Heart right ventricle (tissue), 16 donors: ENCODE results near the gene HACL1. TPM values are rescaled to one million over a fixed set of nuclear protein-coding genes. Genes with fewer than 3 reads are reported as not detected.

Source experiments
- ATAC-seq, 8 donors: fragments of 200-7000 bp; cut with Tn5 transposase; one replicate each; pipeline ENCODE4 v1.9.1; 2020; ENCODE audit warnings: mild to moderate bottlenecking in 8 of 8, moderate library complexity in 8 of 8, moderate number of reproducible peaks in 1 of 8
- DNase-seq, 2 donors: peaks; one replicate each; pipeline ENCODE4 v3.0.0-alpha.2; 2020
- H3K27ac ChIP-seq, 10 donors: fragments of 200-600 bp; sonication (generic) in 2 of 10; one replicate each; pipeline versions ENCODE4 v1.5.0 to v1.8.0; 2020 to 2022; ENCODE audit warnings: mild to moderate bottlenecking in 3 of 10
- H3K27me3 ChIP-seq, 7 donors: fragments of 200-600 bp; one replicate each; pipeline ENCODE4 v1.8.0; 2021 to 2022; ENCODE audit warnings: mild to moderate bottlenecking in 2 of 7
- H3K36me3 ChIP-seq, 9 donors: fragments of 200-600 bp; sonication (generic) in 1 of 9; one replicate each; pipeline versions ENCODE4 v1.5.0 to v1.8.0; 2020 to 2022; ENCODE audit warnings: mild to moderate bottlenecking in 2 of 9
- H3K4me1 ChIP-seq, 9 donors: fragments of 200-600 bp; sonication (generic) in 1 of 9; one replicate each; pipeline versions ENCODE4 v1.5.0 to v1.8.0; 2020 to 2022; ENCODE audit warnings: mild to moderate bottlenecking in 4 of 9
- H3K4me3 ChIP-seq, 10 donors: fragments of 200-600 bp; sonication (generic) in 2 of 10; one replicate each; pipeline versions ENCODE4 v1.5.0 to v1.8.0; 2020 to 2022; ENCODE audit warnings: mild to moderate bottlenecking in 7 of 10, moderate library complexity in 2 of 10
- H3K9me3 ChIP-seq, 11 donors: fragments of 200-600 bp in 10 of 11; sonication (generic) in 2 of 11; one replicate each; pipeline versions ENCODE4 v1.5.0 to v1.8.0; 2013 to 2022; ENCODE audit warnings: mild to moderate bottlenecking in 2 of 11, control low read depth in 1 of 11, moderate library complexity in 1 of 11
- CTCF ChIP-seq, 9 donors: fragments of 200-600 bp; sonication (generic) in 2 of 9; IDR thresholded peaks; one replicate each; pipeline versions ENCODE4 v1.5.0 to v1.8.0; 2021 to 2022; ENCODE audit warnings: antibody characterized with exemption in 9 of 9, mild to moderate bottlenecking in 5 of 9, moderate library complexity in 1 of 9
- WGBS, 2 donors: extraction: QIAGEN DNeasy Blood & Tissue Kit; methylation state at CpG; one replicate each; pipeline ENCODE4 v1.1.7; 2013; ENCODE audit warnings: inconsistent platforms in 1 of 2; 5-methylcytosine and 5-hydroxymethylcytosine counted together
- intact Hi-C, 10 donors: fragments of 100-400 bp; cut with DNase I; formaldehyde crosslinking; loops; one replicate each; pipeline versions ENCODE4 v1.11.1 to v1.14.2; 2022
- polyA plus RNA-seq, 2 donors: library from polyadenylated mRNA; stranded (reverse); fragments of 200-250 nt; gene quantifications; one replicate each; pipeline ENCODE4 v1.2.3, GENCODE V29; 2013
- total RNA-seq, 10 donors: library from RNA; stranded (reverse); fragmentation: NEBNext Ultra II Directional in 3 of 10; extraction: Animal tissue kit (Norgen Biotek cat#: 25700) in 3 of 10; gene quantifications; one replicate each; pipeline versions ENCODE4 v1.2.1 to v1.2.4, GENCODE V29; 2021 to 2023
- donor health status: Arrhythmogenic right ventricular cardiomyopathy.
- donor health status: ischemic (EF 13 %, LVEDD 7.1; RV severe dilation, severe dysfunction).
- donor health status: healthy with polysubstance abuse.
- donor health status: DM: no; HTN: yes; CAD: no.
- donor health status: DM: no; HTN: no; CAD: no.
- donor health status: ischemic (EF 25% LVEDD 6.9; RV normal size, moderate dysfunction).
- donor health status: ischemic (EF 25% LVEDD 5.7; RV mildly dilated, moderate dysfunction).
- donor health status: healthy.
- donor health status: DM: yes; HTN: yes; CAD: no.
- donor health status: Ischemic cardiomyopathy.
- donor health status: ischemic (EF 35%, LVEDD 5.7; RV mildly dilated, moderate dysfunction).
- donor health status: nonischemic (EF 11% LVEDD 7.7; RV severe dilation, severe dysfunction).
- donor health status: DM: yes; HTN: yes; CAD: no.
- donor health status: PGD.
- donor health status: ischemic (EF 29% LVEDD 5.4; RV normal size, mild dysfunction).
- donor health status: nonischemic (EF 23%, LVEDD 6.1; RV moderate dilation, normal function).

HACL1 gene
- total and polyA plus RNA-seq, 12 donors: 7.5 to 20.5 (median 13.5) TPM

- 91 to 92% methylated on average over 6 of the region's 6 CpGs for WGBS, 2 donors
- H3K27me3 ChIP-seq: no peaks in the 10 kb centered on the region
- TF ChIP-seq CTCF (IDR thresholded peaks at IDR 0.05): no peak
- intact Hi-C loops: no loop called here
- no peak overlapping the region for H3K27ac ChIP-seq
- H3K9me3 ChIP-seq: peaks cover 0 to 23% (median 7%) of the 10 kb centered on the region in 11 donors
- H3K4me3 ChIP-seq: no peak overlapping the region
- H3K36me3 ChIP-seq: peaks cover 0 to 5% (median 0%) of the 10 kb centered on the region in 9 donors
- DNase-seq: no peak
- H3K4me1 ChIP-seq: peaks cover 0 to 7% (median 0%) of the 10 kb centered on the region in 9 donors
- no peak for ATAC-seq
Observed at GRCh38 chr3:15616053-15616452, 14.7 kb upstream of the HACL1 start.

GRCh38 chr3:15614958-15615357, 13.6 kb upstream of the HACL1 start:
- peaks cover 0 to 7% (median 0%) of the 10 kb centered on the region in 9 donors for H3K4me1 ChIP-seq
- no peak for TF ChIP-seq CTCF (IDR thresholded peaks at IDR 0.05)
- H3K36me3 ChIP-seq: peaks cover 0 to 5% (median 0%) of the 10 kb centered on the region in 9 donors
- H3K9me3 ChIP-seq: peaks cover 0 to 12% (median 1%) of the 10 kb centered on the region in 11 donors
- intact Hi-C loops: no loop called here
- no peak overlapping the region for H3K27ac ChIP-seq
- ATAC-seq (no peak), DNase-seq (no peak)
- H3K27me3 ChIP-seq: no peaks in the 10 kb centered on the region
- no peak overlapping the region for H3K4me3 ChIP-seq
- WGBS, 2 donors: 93 to 95% methylated on average over 1 of the region's 1 CpG

GRCh38 chr3:15612001-15612400, 10.6 kb upstream of the HACL1 start:
- TF ChIP-seq CTCF (IDR thresholded peaks at IDR 0.05): no peak
- H3K4me3 ChIP-seq: no peak overlapping the region
- H3K9me3 ChIP-seq: no peaks in the 10 kb centered on the region
- DNase-seq: no peak
- ATAC-seq: no peak
- intact Hi-C loops: no loop called here
- no peaks in the 10 kb centered on the region for H3K36me3 ChIP-seq
- H3K27me3 ChIP-seq: no peaks in the 10 kb centered on the region
- peaks cover 0 to 16% (median 6%) of the 10 kb centered on the region in 9 donors for H3K4me1 ChIP-seq
- no peak overlapping the region for H3K27ac ChIP-seq
- WGBS, 2 donors: 68 to 76% methylated on average over 1 of the region's 1 CpG

- peaks cover 0 to 19% (median 6%) of the 10 kb centered on the region in 9 donors for H3K4me1 ChIP-seq
- H3K27ac ChIP-seq: peak overlapping the region in 1 of 10 donors; percentile 1
- H3K36me3 ChIP-seq: no peaks in the 10 kb centered on the region
- intact Hi-C loops: no loop called here
- DNase-seq (no peak), ATAC-seq (peak in 4 of 8 donors; percentile 37 to 93 (median 45))
- no peak overlapping the region for H3K4me3 ChIP-seq
- H3K27me3 ChIP-seq: no peaks in the 10 kb centered on the region
- no peak for TF ChIP-seq CTCF (IDR thresholded peaks at IDR 0.05)
- WGBS, 2 donors: 74 to 97% methylated on average over 3 of the region's 3 CpGs
- H3K9me3 ChIP-seq: no peaks in the 10 kb centered on the region
Observed at GRCh38 chr3:15611018-15611417, 9.6 kb upstream of the HACL1 start.
